CD8-positive, alpha-beta memory T cell (primary cell): Measurements from ENCODE around the gene ABCG8. TPM values are rescaled to one million over a fixed set of nuclear protein-coding genes. Genes with fewer than 3 reads are reported as not detected.

Source experiments
- CTCF ChIA-PET: fragments of 350-600 bp; sonication (Branson Sonifier 250); formaldehyde crosslinking; loops from one replicate; lab custom pipeline; 2021; ENCODE audit warnings: antibody characterized with exemption; lab: Charles Lee
- POLR2A ChIA-PET: fragments of 350-600 bp; sonication (Branson Sonifier 250); formaldehyde crosslinking; loops from one replicate; lab custom pipeline; 2021; ENCODE audit warnings: antibody characterized with exemption; lab: Charles Lee
- DNase-seq, 5 donors: peaks; one replicate each; pipeline versions ENCODE4 v3.0.0 to v3.0.0-alpha.2; 2020 to 2022; ENCODE audit warnings: mixed read lengths in 1 of 5
- H3K27ac ChIP-seq: one replicate; pipeline ENCODE4 v1.7.0; 2013; ENCODE audit warnings: low read depth, mild to moderate bottlenecking, low read length, moderate library complexity
- H3K27me3 ChIP-seq: 2 replicates; pipeline ENCODE4 v1.7.0; 2013; ENCODE audit warnings: low read length, mild to moderate bottlenecking; ENCODE audit not compliant: insufficient read depth, poor library complexity, severe bottlenecking
- H3K36me3 ChIP-seq: 2 replicates; pipeline ENCODE4 v1.7.0; 2013; ENCODE audit warnings: mild to moderate bottlenecking, low read length, moderate library complexity; ENCODE audit not compliant: insufficient read depth
- H3K4me1 ChIP-seq: 2 replicates; pipeline ENCODE4 v1.7.0; 2013; ENCODE audit warnings: mild to moderate bottlenecking, low read length, moderate library complexity; ENCODE audit not compliant: insufficient read depth
- H3K4me3 ChIP-seq: 2 replicates; pipeline ENCODE4 v1.7.0; 2013; ENCODE audit warnings: mild to moderate bottlenecking, low read length
- H3K9me3 ChIP-seq: 2 replicates; pipeline ENCODE4 v1.7.0; 2013; ENCODE audit warnings: mild to moderate bottlenecking, low read length
- H3K27ac Mint-ChIP-seq, 8 donors: one replicate each; pipeline ENCODE4 v1.8.0; 2020 to 2021; ENCODE audit warnings: mixed read lengths in 8 of 8, mild to moderate bottlenecking in 6 of 8, inconsistent platforms in 3 of 8, moderate library complexity in 3 of 8
- H3K27me3 Mint-ChIP-seq, 2 donors: one replicate each; pipeline ENCODE4 v1.8.0; 2020 to 2021; ENCODE audit warnings: mixed read lengths in 2 of 2, mild to moderate bottlenecking in 1 of 2, moderate library complexity in 1 of 2
- H3K36me3 Mint-ChIP-seq, 3 donors: one replicate each; pipeline ENCODE4 v1.8.0; 2020 to 2021; ENCODE audit warnings: mixed read lengths in 3 of 3, inconsistent platforms in 1 of 3, mild to moderate bottlenecking in 1 of 3
- H3K4me1 Mint-ChIP-seq, 3 donors: one replicate each; pipeline ENCODE4 v1.8.0; 2020 to 2021; ENCODE audit warnings: mixed read lengths in 3 of 3, inconsistent platforms in 1 of 3, mild to moderate bottlenecking in 1 of 3
- H3K4me3 Mint-ChIP-seq, 7 donors: one replicate each; pipeline ENCODE4 v1.8.0; 2020 to 2021; ENCODE audit warnings: mixed read lengths in 7 of 7, mild to moderate bottlenecking in 6 of 7, moderate library complexity in 4 of 7, inconsistent platforms in 2 of 7
- H3K9me3 Mint-ChIP-seq, 5 donors: one replicate each; pipeline ENCODE4 v1.8.0; 2020 to 2022; ENCODE audit warnings: mixed read lengths in 5 of 5, mild to moderate bottlenecking in 3 of 5, moderate library complexity in 2 of 5, inconsistent platforms in 1 of 5
- polyA plus RNA-seq: library from polyadenylated mRNA; unstranded; fragments of 300-500 nt; fragmentation: Illumina TruSeq; gene quantifications from one replicate; pipeline ENCODE4 v1.2.3, GENCODE V29; 2021
- total RNA-seq, 2 experiments: library from RNA; stranded (reverse); gene quantifications; one replicate each; pipeline ENCODE4 v1.2.3, GENCODE V29; 2021

The ABCG8 gene
- total and polyA plus RNA-seq, 3 experiments from 2014 or later, result not detected

GRCh38 chr2:43802135-43802534 lies 36.6 kb upstream of the ABCG8 start:
- Histone ChIP-seq H3K4me1 (no peaks in the 10 kb centered on the region), H3K9me3 (no peaks in the 10 kb centered on the region), H3K27me3 (no peaks in the 10 kb centered on the region), H3K27ac (no peak overlapping the region), H3K4me3 (no peak overlapping the region), H3K36me3 (no peaks in the 10 kb centered on the region)
- Mint-ChIP-seq H3K27ac (no peak overlapping the region), H3K4me3 (no peak overlapping the region), H3K9me3 (no peaks in the 10 kb centered on the region), H3K36me3 (peaks cover 3 to 12% (median 12%) of the 10 kb centered on the region in 3 donors), H3K27me3 (no peaks in the 10 kb centered on the region), H3K4me1 (no peaks in the 10 kb centered on the region)
- ChIA-PET POLR2A (no interaction called here), CTCF (interaction anchor here (0.6 kb wide), 1 partner anchor 9 kb away, joined by 3 read pairs; no protein-coding TSS in a partner anchor)
- no peak for DNase-seq

- no peaks in the 10 kb centered on the region for H3K9me3 Mint-ChIP-seq
- Histone ChIP-seq H3K27ac (no peak overlapping the region), H3K4me1 (no peaks in the 10 kb centered on the region), H3K27me3 (no peaks in the 10 kb centered on the region), H3K36me3 (no peaks in the 10 kb centered on the region), H3K9me3 (no peaks in the 10 kb centered on the region), H3K4me3 (no peak overlapping the region)
- H3K4me1 Mint-ChIP-seq, result no peaks in the 10 kb centered on the region
- H3K4me3 Mint-ChIP-seq, result no peak overlapping the region
- H3K27ac Mint-ChIP-seq, result no peak overlapping the region
- H3K36me3 Mint-ChIP-seq, result peaks cover 3 to 14% (median 14%) of the 10 kb centered on the region in 3 donors
- no peaks in the 10 kb centered on the region for H3K27me3 Mint-ChIP-seq
- POLR2A ChIA-PET, result no interaction called here
- no peak for DNase-seq
- CTCF ChIA-PET, result no interaction called here
These were observed 35.7 kb upstream of the ABCG8 start for GRCh38 chr2:43803113-43803512.

- Histone ChIP-seq H3K4me3 (no peak overlapping the region), H3K27me3 (no peaks in the 10 kb centered on the region), H3K9me3 (no peaks in the 10 kb centered on the region), H3K36me3 (no peaks in the 10 kb centered on the region), H3K27ac (no peak overlapping the region), H3K4me1 (no peaks in the 10 kb centered on the region)
- ChIA-PET POLR2A (no interaction called here), CTCF (no interaction called here)
- peaks cover 0 to 1% of the 10 kb centered on the region in 2 donors for H3K27me3 Mint-ChIP-seq
- no peaks in the 10 kb centered on the region for H3K9me3 Mint-ChIP-seq
- no peak for DNase-seq
- H3K36me3 Mint-ChIP-seq, result peaks cover 3 to 15% (median 12%) of the 10 kb centered on the region in 3 donors
- H3K4me3 Mint-ChIP-seq, result no peak overlapping the region
- H3K4me1 Mint-ChIP-seq, result no peaks in the 10 kb centered on the region
- H3K27ac Mint-ChIP-seq, result no peak overlapping the region
These were observed 32.1 kb upstream of the ABCG8 start for GRCh38 chr2:43806719-43807031.

- H3K27ac ChIP-seq, result no peak overlapping the region
These were observed 28.3 kb upstream of the ABCG8 start for GRCh38 chr2:43810452-43810851.

GRCh38 chr2:43810888-43811287 lies 27.9 kb upstream of the ABCG8 start:
- Mint-ChIP-seq H3K27me3 (peaks cover 0 to 2% of the 10 kb centered on the region in 2 donors), H3K4me3 (no peak overlapping the region), H3K36me3 (peaks cover 4 to 13% (median 4%) of the 10 kb centered on the region in 3 donors), H3K27ac (no peak overlapping the region), H3K9me3 (no peaks in the 10 kb centered on the region), H3K4me1 (no peaks in the 10 kb centered on the region)
- H3K9me3 ChIP-seq, result no peaks in the 10 kb centered on the region
- no peaks in the 10 kb centered on the region for H3K27me3 ChIP-seq
- no peak overlapping the region for H3K27ac ChIP-seq
- DNase-seq, result no peak
- ChIA-PET CTCF (no interaction called here), POLR2A (no interaction called here)
- H3K4me1 ChIP-seq, result no peaks in the 10 kb centered on the region
- H3K36me3 ChIP-seq, result no peaks in the 10 kb centered on the region
- no peak overlapping the region for H3K4me3 ChIP-seq

More at GRCh38 chr2:43810452-43810851, 28.3 kb upstream of the ABCG8 start:
- Mint-ChIP-seq H3K9me3 (no peaks in the 10 kb centered on the region), H3K27me3 (peaks cover 0 to 1% of the 10 kb centered on the region in 2 donors), H3K4me1 (no peaks in the 10 kb centered on the region), H3K27ac (no peak overlapping the region), H3K36me3 (peaks cover 3 to 15% (median 5%) of the 10 kb centered on the region in 3 donors), H3K4me3 (no peak overlapping the region)
- Histone ChIP-seq H3K27me3 (no peaks in the 10 kb centered on the region), H3K4me3 (no peak overlapping the region), H3K9me3 (no peaks in the 10 kb centered on the region), H3K4me1 (no peaks in the 10 kb centered on the region), H3K36me3 (no peaks in the 10 kb centered on the region)
- DNase-seq, result no peak
- CTCF ChIA-PET, result no interaction called here
- POLR2A ChIA-PET, result no interaction called here

GRCh38 chr2:43812006-43812405 lies 26.8 kb upstream of the ABCG8 start:
- POLR2A ChIA-PET, result no interaction called here
- H3K27ac ChIP-seq, result no peak overlapping the region

GRCh38 chr2:43812947-43813346 lies 25.8 kb upstream of the ABCG8 start:
- Mint-ChIP-seq H3K36me3 (peaks cover 2 to 6% (median 4%) of the 10 kb centered on the region in 3 donors), H3K4me1 (no peaks in the 10 kb centered on the region), H3K27ac (no peak overlapping the region), H3K4me3 (no peak overlapping the region), H3K27me3 (peaks cover 0 to 3% of the 10 kb centered on the region in 2 donors), H3K9me3 (no peaks in the 10 kb centered on the region)
- POLR2A ChIA-PET, result no interaction called here
- Histone ChIP-seq H3K36me3 (no peaks in the 10 kb centered on the region), H3K9me3 (no peaks in the 10 kb centered on the region), H3K27ac (no peak overlapping the region), H3K27me3 (no peaks in the 10 kb centered on the region), H3K4me3 (no peak overlapping the region), H3K4me1 (no peaks in the 10 kb centered on the region)
- CTCF ChIA-PET, result no interaction called here
- DNase-seq, result no peak

More at GRCh38 chr2:43812006-43812405, 26.8 kb upstream of the ABCG8 start:
- Histone ChIP-seq H3K9me3 (no peaks in the 10 kb centered on the region), H3K27me3 (no peaks in the 10 kb centered on the region), H3K4me3 (no peak overlapping the region), H3K4me1 (no peaks in the 10 kb centered on the region), H3K36me3 (no peaks in the 10 kb centered on the region)
- CTCF ChIA-PET, result interaction anchor here (0.7 kb wide), 1 partner anchor 41 kb away, joined by 4 read pairs; no protein-coding TSS in a partner anchor
- Mint-ChIP-seq H3K9me3 (no peaks in the 10 kb centered on the region), H3K27ac (no peak overlapping the region), H3K4me1 (no peaks in the 10 kb centered on the region), H3K36me3 (peaks cover 4 to 9% (median 4%) of the 10 kb centered on the region in 3 donors), H3K4me3 (no peak overlapping the region), H3K27me3 (peaks cover 0 to 3% of the 10 kb centered on the region in 2 donors)
- DNase-seq, result no peak

GRCh38 chr2:43814711-43815110 lies 24.1 kb upstream of the ABCG8 start:
- Histone ChIP-seq H3K4me3 (no peak overlapping the region), H3K36me3 (no peaks in the 10 kb centered on the region), H3K9me3 (no peaks in the 10 kb centered on the region), H3K27me3 (no peaks in the 10 kb centered on the region), H3K27ac (no peak overlapping the region), H3K4me1 (no peaks in the 10 kb centered on the region)
- no peak for DNase-seq
- no peaks in the 10 kb centered on the region for H3K9me3 Mint-ChIP-seq
- no peak overlapping the region for H3K4me3 Mint-ChIP-seq
- ChIA-PET POLR2A (no interaction called here), CTCF (no interaction called here)
- peaks cover 2 to 6% (median 4%) of the 10 kb centered on the region in 3 donors for H3K36me3 Mint-ChIP-seq
- H3K4me1 Mint-ChIP-seq, result no peaks in the 10 kb centered on the region
- H3K27me3 Mint-ChIP-seq, result peaks cover 0 to 4% of the 10 kb centered on the region in 2 donors
- no peak overlapping the region for H3K27ac Mint-ChIP-seq
